Superior temporal gyrus (tissue), 1 donor: ENCODE measurements around the gene ARPC1B.
"Not testable (repeated sequence)": the region's sequence is repeated elsewhere in the genome, so short reads cannot be mapped to it uniquely, and the experiment has no call there.

Experiments
- DNase-seq: peaks from one replicate; pipeline ENCODE4 v3.0.0-alpha.2; 2016; ENCODE audit errors: extremely low spot score

ARPC1B gene

GRCh38 chr7:99374111-99375064 lies at the start of gene ARPC1B:
Gene ARPC1B (plus strand): TSS chr7:99374730. CDS start chr7:99385715, 10,985 bp downstream.
- DNase-seq, result no peak

- no peak for DNase-seq
Observed at GRCh38 chr7:99325001-99325493, 49.5 kb upstream of the ARPC1B start.

GRCh38 chr7:99325592-99326407 lies 48.7 kb upstream of the ARPC1B start, which contains the start of gene ARPC1A:
Gene ARPC1A (plus strand): TSS chr7:99325898. CDS start chr7:99333354, 7,456 bp downstream.
- peak; percentile 92 for DNase-seq

GRCh38 chr7:99326408-99326782 lies 48.1 kb upstream of the ARPC1B start:
- DNase-seq, result no peak

GRCh38 chr7:99330314-99330961 lies 44.1 kb upstream of the ARPC1B start:
- not testable (repeated sequence) for DNase-seq

- DNase-seq, result no peak
Observed at GRCh38 chr7:99331002-99331401, 43.5 kb upstream of the ARPC1B start.

GRCh38 chr7:99339595-99339994 lies 34.9 kb upstream of the ARPC1B start:
- DNase-seq, result no peak

- no peak for DNase-seq
Observed at GRCh38 chr7:99340659-99341058, 33.9 kb upstream of the ARPC1B start.

GRCh38 chr7:99344061-99344647 lies 30.4 kb upstream of the ARPC1B start:
- no peak for DNase-seq

GRCh38 chr7:99350641-99351040 lies 23.9 kb upstream of the ARPC1B start:
- DNase-seq, result not testable (repeated sequence)

- DNase-seq, result no peak
Observed at GRCh38 chr7:99352247-99352646, 22.3 kb upstream of the ARPC1B start.

- no peak for DNase-seq
Observed at GRCh38 chr7:99355098-99355497, 19.4 kb upstream of the ARPC1B start.

GRCh38 chr7:99357701-99358490 lies 16.6 kb upstream of the ARPC1B start:
- peak; percentile 68 for DNase-seq

GRCh38 chr7:99358521-99358920 lies 16.0 kb upstream of the ARPC1B start:
- not testable (repeated sequence) for DNase-seq

GRCh38 chr7:99359465-99360154 lies 14.9 kb upstream of the ARPC1B start:
- no peak for DNase-seq

GRCh38 chr7:99362801-99363200 lies 11.7 kb upstream of the ARPC1B start:
- no peak for DNase-seq

GRCh38 chr7:99363286-99363685 lies 11.2 kb upstream of the ARPC1B start:
- no peak for DNase-seq

- no peak for DNase-seq
Observed at GRCh38 chr7:99365318-99366141, 9.0 kb upstream of the ARPC1B start.

GRCh38 chr7:99366646-99367045 lies 7.9 kb upstream of the ARPC1B start:
- no peak for DNase-seq
